PC-3 (cell line): ENCODE results near the gene KAT2A. TPM values are rescaled to one million over a fixed set of nuclear protein-coding genes. Genes with fewer than 3 reads are reported as not detected.

Experiments
- ATAC-seq: fragments of 200-7000 bp; cut with Tn5 transposase; 2 replicates; pipeline ENCODE4 v1.9.1; 2020; ENCODE audit warnings: mild to moderate bottlenecking, moderate library complexity
- BruUV-seq: library from RNA; stranded (reverse); fragments of 400-500 nt; replicated peaks from 2 replicates; lab custom pipeline; 2021; lab: Mats Ljungman, UMichigan
- CTCF ChIA-PET: fragments of 300-600 bp; sonication (Branson Sonifier 250); formaldehyde crosslinking; loops from one replicate; lab custom pipeline; 2022; ENCODE audit warnings: antibody characterized with exemption; lab: Charles Lee
- POLR2A ChIA-PET: fragments of 300-600 bp; sonication (Branson Sonifier 250); formaldehyde crosslinking; loops from one replicate; lab custom pipeline; 2022; ENCODE audit warnings: antibody characterized with exemption; ENCODE audit not compliant: unreplicated experiment; lab: Charles Lee
- DNase-seq: peaks from one replicate; pipeline ENCODE4 v3.0.0-alpha.2; 2015
- H2AFZ ChIP-seq: fragments of 300-600 bp; sonication (generic); 2 replicates; pipeline ENCODE4 v1.6.0; 2016; ENCODE audit warnings: antibody characterized with exemption, low read length
- H3F3A ChIP-seq: fragments of 300-600 bp; sonication (generic); one replicate; pipeline ENCODE4 v1.6.0; 2017; ENCODE audit warnings: antibody characterized with exemption, low read length, control low read depth, mild to moderate bottlenecking; ENCODE audit not compliant: unreplicated experiment
- H3K27ac ChIP-seq: fragments of 300-600 bp; sonication (generic); 2 replicates; pipeline ENCODE4 v1.5.1; 2016; ENCODE audit warnings: mild to moderate bottlenecking, low read length
- H3K27me3 ChIP-seq: fragments of 300-600 bp; sonication (generic); 2 replicates; pipeline ENCODE4 v1.6.1; 2016; ENCODE audit warnings: low read length, mixed read lengths
- H3K36me3 ChIP-seq: fragments of 300-600 bp; sonication (generic); 2 replicates; pipeline ENCODE4 v1.6.1; 2016; ENCODE audit warnings: low read depth, mixed run types, low read length, mixed read lengths
- H3K4me1 ChIP-seq: fragments of 300-600 bp; sonication (generic); 2 replicates; pipeline ENCODE4 v1.5.1; 2016; ENCODE audit warnings: low read length; ENCODE audit not compliant: insufficient read depth
- H3K4me2 ChIP-seq: fragments of 300-600 bp; sonication (generic); 2 replicates; pipeline ENCODE4 v1.6.0; 2016; ENCODE audit warnings: low read length
- H3K4me3 ChIP-seq: fragments of 300-600 bp; sonication (generic); 2 replicates; pipeline ENCODE4 v1.5.1; 2016; ENCODE audit warnings: mild to moderate bottlenecking, low read length, mixed read lengths
- H3K79me2 ChIP-seq: fragments of 300-600 bp; sonication (generic); 2 replicates; pipeline ENCODE4 v1.6.1; 2017; ENCODE audit warnings: low read length, mixed read lengths
- H3K9ac ChIP-seq: fragments of 300-600 bp; sonication (generic); 2 replicates; pipeline ENCODE4 v1.6.0; 2016; ENCODE audit warnings: mild to moderate bottlenecking, low read length
- H3K9me2 ChIP-seq: fragments of 300-600 bp; sonication (generic); replicated peaks from 2 replicates; pipeline ENCODE4 v1.6.1; 2016; ENCODE audit warnings: mixed run types, low read length, mixed read lengths
- H3K9me3 ChIP-seq: fragments of 300-600 bp; sonication (generic); 2 replicates; pipeline ENCODE4 v1.6.1; 2016; ENCODE audit warnings: low read length, mixed read lengths
- H4K20me1 ChIP-seq: fragments of 300-600 bp; sonication (generic); 2 replicates; pipeline ENCODE4 v1.6.1; 2016; ENCODE audit warnings: low read length, mixed read lengths
- EZH2 ChIP-seq: fragments of 300-600 bp; sonication (generic); IDR thresholded peaks from one replicate; pipeline ENCODE4 v1.6.1; 2017; ENCODE audit warnings: antibody characterized with exemption, mild to moderate bottlenecking, low read length; ENCODE audit not compliant: unreplicated experiment
- EZH2phosphoT487 ChIP-seq: fragments of 300-600 bp; sonication (generic); IDR thresholded peaks from 2 replicates; pipeline ENCODE4 v1.6.1; 2018; ENCODE audit warnings: mild to moderate bottlenecking, antibody characterized with exemption, low read length, borderline replicate concordance
- intact Hi-C: fragments of 100-400 bp; cut with micrococcal nuclease; formaldehyde crosslinking; loops from 2 replicates; pipeline ENCODE4 v1.9.0; 2023
- total RNA-seq: library from RNA; depleted of rRNA; stranded (reverse); fragments of >200 nt; gene quantifications from 2 replicates; pipeline ENCODE4 v1.2.3, GENCODE V29; 2014
- TF ChIP-seq, protein P1 (sequence below): fragments of 300-600 bp; sonication (generic); conservative IDR thresholded peaks from 2 replicates; pipeline ENCODE4 v1.5.1; 2017; ENCODE audit warnings: antibody characterized with exemption, low read depth, mild to moderate bottlenecking, low read length

Gene KAT2A
- total RNA-seq, 1 experiment from 2014 or later: not detected

DNA sequence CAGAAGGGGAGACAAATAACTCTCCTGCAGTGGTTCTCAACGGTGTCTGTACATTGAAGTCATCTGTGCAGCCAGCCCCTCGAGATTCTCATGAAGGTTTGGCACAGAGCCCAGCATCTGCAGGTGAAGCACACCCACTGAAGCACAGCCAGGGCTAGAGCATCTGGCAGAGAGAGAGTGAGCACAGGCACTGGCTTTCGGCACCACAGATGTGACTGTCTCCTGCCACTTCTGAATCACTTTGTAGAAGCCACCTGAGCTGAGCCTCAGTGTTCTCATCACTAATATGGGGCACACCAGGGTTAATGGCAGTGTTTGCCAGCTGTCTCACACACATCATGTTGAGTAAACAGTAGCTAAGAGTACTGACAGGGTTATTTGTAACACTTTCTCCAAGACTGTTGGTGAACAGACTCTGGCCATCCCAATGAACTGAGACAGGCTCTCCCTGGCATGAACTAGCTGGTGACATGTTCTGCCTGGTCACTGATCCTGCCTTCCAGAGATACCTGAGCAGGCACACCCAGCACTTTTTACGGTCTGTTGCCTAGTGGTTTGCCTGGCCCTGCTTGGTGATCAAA lies 12.4 kb upstream of the KAT2A start:
- TF ChIP-seq EZH2: no peak
- TF ChIP-seq, protein P1, sequence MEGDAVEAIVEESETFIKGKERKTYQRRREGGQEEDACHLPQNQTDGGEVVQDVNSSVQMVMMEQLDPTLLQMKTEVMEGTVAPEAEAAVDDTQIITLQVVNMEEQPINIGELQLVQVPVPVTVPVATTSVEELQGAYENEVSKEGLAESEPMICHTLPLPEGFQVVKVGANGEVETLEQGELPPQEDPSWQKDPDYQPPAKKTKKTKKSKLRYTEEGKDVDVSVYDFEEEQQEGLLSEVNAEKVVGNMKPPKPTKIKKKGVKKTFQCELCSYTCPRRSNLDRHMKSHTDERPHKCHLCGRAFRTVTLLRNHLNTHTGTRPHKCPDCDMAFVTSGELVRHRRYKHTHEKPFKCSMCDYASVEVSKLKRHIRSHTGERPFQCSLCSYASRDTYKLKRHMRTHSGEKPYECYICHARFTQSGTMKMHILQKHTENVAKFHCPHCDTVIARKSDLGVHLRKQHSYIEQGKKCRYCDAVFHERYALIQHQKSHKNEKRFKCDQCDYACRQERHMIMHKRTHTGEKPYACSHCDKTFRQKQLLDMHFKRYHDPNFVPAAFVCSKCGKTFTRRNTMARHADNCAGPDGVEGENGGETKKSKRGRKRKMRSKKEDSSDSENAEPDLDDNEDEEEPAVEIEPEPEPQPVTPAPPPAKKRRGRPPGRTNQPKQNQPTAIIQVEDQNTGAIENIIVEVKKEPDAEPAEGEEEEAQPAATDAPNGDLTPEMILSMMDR: no peak
- DNase-seq (no peak), ATAC-seq (no peak)
- Histone ChIP-seq H2AFZ (no peak overlapping the region), H3K9ac (no peak overlapping the region), H3K27me3 (no peaks in the 10 kb centered on the region), H3K9me2 (no peaks in the 10 kb centered on the region), H4K20me1 (no peaks in the 10 kb centered on the region), H3K27ac (no peak overlapping the region), H3K79me2 (no peaks in the 10 kb centered on the region), H3K4me3 (no peak overlapping the region), H3F3A (no peaks in the 10 kb centered on the region), H3K4me2 (no peak overlapping the region), H3K9me3 (no peaks in the 10 kb centered on the region), H3K4me1 (no peaks in the 10 kb centered on the region), H3K36me3 (no peaks in the 10 kb centered on the region)
- ChIA-PET CTCF (no interaction called here), POLR2A (no interaction called here)
- intact Hi-C loops: no loop called here
- no TSS peak for BruUV-seq

DNA sequence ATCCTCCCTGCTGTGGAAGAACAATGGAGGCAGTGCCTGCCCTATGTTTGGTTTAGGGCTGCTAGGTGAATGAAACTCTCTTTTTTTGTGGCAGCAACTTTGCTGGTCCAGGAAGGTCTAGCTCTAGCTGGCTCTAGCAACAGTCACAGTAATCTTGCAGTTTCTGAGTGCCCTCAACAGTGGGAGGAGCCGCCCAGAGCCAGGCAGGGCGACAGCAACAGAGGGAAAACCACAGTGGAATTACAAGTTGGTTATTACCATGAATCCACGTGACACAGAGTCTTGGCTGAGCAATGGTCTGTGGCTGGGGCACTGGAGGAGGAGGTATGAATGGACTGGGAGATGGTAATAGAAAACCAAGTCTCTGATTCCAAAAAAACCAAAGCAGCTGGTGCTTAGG lies 11.8 kb upstream of the KAT2A start:
- Histone ChIP-seq H3F3A (no peaks in the 10 kb centered on the region), H3K36me3 (no peaks in the 10 kb centered on the region), H3K9me3 (no peaks in the 10 kb centered on the region), H3K9me2 (no peaks in the 10 kb centered on the region), H4K20me1 (no peaks in the 10 kb centered on the region), H3K4me1 (no peaks in the 10 kb centered on the region), H3K9ac (no peak overlapping the region), H2AFZ (no peak overlapping the region), H3K79me2 (no peaks in the 10 kb centered on the region), H3K27me3 (no peaks in the 10 kb centered on the region), H3K4me3 (no peak overlapping the region), H3K27ac (no peak overlapping the region), H3K4me2 (no peak overlapping the region)
- no peak for TF ChIP-seq EZH2phosphoT487
- TF ChIP-seq, protein P1: no peak
- TF ChIP-seq EZH2: no peak
- BruUV-seq: no TSS peak
- CTCF ChIA-PET: no interaction called here
- POLR2A ChIA-PET: no interaction called here
- intact Hi-C loops: no loop called here
- DNase-seq (no peak), ATAC-seq (no peak)

DNA sequence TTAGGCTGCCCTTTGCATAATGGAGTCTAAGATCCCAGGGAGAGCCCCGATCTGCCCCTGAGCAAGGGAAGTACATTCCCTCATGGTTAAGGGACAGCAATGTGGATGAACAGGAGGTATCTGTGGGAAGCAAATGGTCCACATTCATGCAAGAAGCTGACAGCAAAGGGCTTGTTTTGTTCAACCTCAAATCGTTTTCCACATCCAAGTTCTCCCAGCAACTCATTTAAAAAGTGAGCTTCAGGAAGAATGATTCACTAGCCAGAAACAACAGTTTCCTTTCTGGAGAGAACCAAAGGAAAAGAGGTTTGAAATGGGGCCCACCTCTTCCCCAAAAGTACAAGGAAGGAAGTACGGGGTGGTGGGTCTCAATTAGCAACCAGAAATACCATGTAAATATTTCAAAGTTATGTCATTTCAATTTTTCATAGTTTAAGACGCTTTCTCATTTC lies 10.8 kb upstream of the KAT2A start:
- H3K36me3 ChIP-seq: no peaks in the 10 kb centered on the region

More for the DNA sequence above, 10.8 kb upstream of the KAT2A start:
- no peak for DNase-seq
- Histone ChIP-seq H3K4me1 (no peaks in the 10 kb centered on the region), H3K4me2 (no peak overlapping the region), H3K9me2 (no peaks in the 10 kb centered on the region), H3K9ac (no peak overlapping the region), H3F3A (no peaks in the 10 kb centered on the region), H3K27ac (no peak overlapping the region), H3K4me3 (no peak overlapping the region), H4K20me1 (no peaks in the 10 kb centered on the region), H2AFZ (no peak overlapping the region), H3K27me3 (no peaks in the 10 kb centered on the region), H3K9me3 (no peaks in the 10 kb centered on the region), H3K79me2 (no peaks in the 10 kb centered on the region)
- no peak for ATAC-seq
- no TSS peak for BruUV-seq
- TF ChIP-seq, protein P1: no peak
- TF ChIP-seq EZH2phosphoT487: no peak
- TF ChIP-seq EZH2: no peak
- CTCF ChIA-PET: no interaction called here
- POLR2A ChIA-PET: no interaction called here
- intact Hi-C loops: no loop called here
